A673 (cell line): ENCODE results near the gene SLC7A5. TPM values are rescaled to one million over a fixed set of nuclear protein-coding genes. Genes with fewer than 3 reads are reported as not detected.
A peak's percentile ranks its signal among the peaks of the same experiment; 100 is the strongest.

Experiments used
- BruUV-seq: library from RNA; stranded (reverse); fragments of 400-500 nt; replicated peaks from 2 replicates; lab custom pipeline; 2021; lab: Mats Ljungman, UMichigan
- CTCF ChIA-PET: fragments of 300-600 bp; sonication (Branson Sonifier 250); formaldehyde crosslinking; loops from one replicate; lab custom pipeline; 2022; ENCODE audit warnings: antibody characterized with exemption; lab: Charles Lee
- POLR2A ChIA-PET: fragments of 300-600 bp; sonication (Branson Sonifier 250); formaldehyde crosslinking; loops from one replicate; lab custom pipeline; 2022; ENCODE audit warnings: antibody characterized with exemption; ENCODE audit not compliant: low non-redundant PET; lab: Charles Lee
- DNase-seq: peaks from one replicate; pipeline ENCODE4 v3.0.0-alpha.2; 2015; ENCODE audit warnings: low spot score
- H3K27ac ChIP-seq: fragments of 200-600 bp; sonication (generic); 2 replicates; pipeline ENCODE4 v1.5.1; 2016; ENCODE audit warnings: mixed run types, low read depth, mild to moderate bottlenecking, mixed read lengths, antibody characterized with exemption, low read length; ENCODE audit not compliant: poor library complexity, severe bottlenecking
- H3K27me3 ChIP-seq: fragments of 200-600 bp; sonication (generic); replicated peaks from 2 replicates; pipeline ENCODE4 v1.6.1; 2017; ENCODE audit warnings: mixed run types, low read depth, mild to moderate bottlenecking, mixed read lengths, antibody characterized with exemption, low read length; ENCODE audit not compliant: insufficient read depth, poor library complexity
- H3K36me3 ChIP-seq: fragments of 200-600 bp; sonication (generic); 2 replicates; pipeline ENCODE4 v1.6.1; 2016; ENCODE audit warnings: mixed run types, mild to moderate bottlenecking, mixed read lengths, antibody characterized with exemption, low read length; ENCODE audit not compliant: insufficient read depth, poor library complexity, severe bottlenecking
- H3K4me1 ChIP-seq: fragments of 200-600 bp; sonication (generic); 2 replicates; pipeline ENCODE4 v1.6.1; 2017; ENCODE audit warnings: mixed run types, mild to moderate bottlenecking, mixed read lengths, antibody characterized with exemption, low read length; ENCODE audit not compliant: insufficient read depth, poor library complexity, severe bottlenecking
- H3K4me3 ChIP-seq: fragments of 200-600 bp; sonication (generic); 2 replicates; pipeline ENCODE4 v1.5.1; 2016; ENCODE audit warnings: low read depth, mixed run types, mild to moderate bottlenecking, mixed read lengths, low read length; ENCODE audit not compliant: poor library complexity, severe bottlenecking
- H3K9me3 ChIP-seq: fragments of 200-600 bp; sonication (generic); 2 replicates; pipeline ENCODE4 v1.6.1; 2016; ENCODE audit warnings: mixed run types, low read depth, mild to moderate bottlenecking, mixed read lengths, antibody characterized with exemption, low read length; ENCODE audit not compliant: poor library complexity, severe bottlenecking
- EZH2 ChIP-seq: fragments of 200-600 bp; sonication (generic); IDR thresholded peaks from 2 replicates; pipeline ENCODE4 v1.6.1; 2017; ENCODE audit warnings: borderline replicate concordance, low read depth, mild to moderate bottlenecking, mixed read lengths, antibody characterized with exemption, low read length; ENCODE audit not compliant: poor library complexity, severe bottlenecking
- intact Hi-C: fragments of 100-400 bp; cut with micrococcal nuclease; formaldehyde crosslinking; loops from one replicate; pipeline ENCODE4 v1.10.0; 2022; ENCODE audit not compliant: unreplicated experiment
- total RNA-seq: library from RNA; stranded (reverse); gene quantifications from 2 replicates; pipeline ENCODE4 v1.2.3, GENCODE V29; 2021
- TF ChIP-seq, protein P1 (sequence below): fragments of 300-800, 200-600 bp; sonication (generic); conservative IDR thresholded peaks from 2 replicates; pipeline ENCODE4 v1.5.1; 2017; ENCODE audit warnings: low read depth, mild to moderate bottlenecking, antibody characterized with exemption, low read length, moderate library complexity, mixed read lengths

SLC7A5 gene
- total RNA-seq, 1 experiment from 2014 or later = 371 TPM

DNA sequence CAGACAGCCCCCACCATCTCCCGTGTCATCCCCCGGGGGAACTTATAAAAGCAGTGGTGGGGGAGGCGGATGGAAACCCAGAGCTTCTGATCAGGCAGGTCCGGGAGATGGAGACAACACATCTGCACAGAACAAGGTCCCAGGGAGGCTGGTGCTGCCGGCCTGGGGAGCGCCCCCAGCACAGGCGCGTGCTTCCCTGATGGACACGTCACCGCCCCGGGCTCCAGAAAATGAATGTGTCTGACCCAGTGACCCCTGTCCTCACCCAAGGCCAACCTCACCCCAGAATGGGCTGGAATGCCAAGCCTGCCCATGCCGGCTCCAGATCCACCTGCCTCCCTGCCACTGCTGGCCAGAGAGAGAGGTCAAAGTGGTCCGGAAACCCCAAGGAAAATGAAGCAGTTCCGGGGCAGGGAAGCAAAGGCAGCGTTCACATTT lies 12.5 kb downstream of the SLC7A5 start:
- CTCF ChIA-PET = interaction anchor here (0.7 kb wide), 1 partner anchor 51 kb away, joined by 4 read pairs; no protein-coding TSS in a partner anchor

DNA sequence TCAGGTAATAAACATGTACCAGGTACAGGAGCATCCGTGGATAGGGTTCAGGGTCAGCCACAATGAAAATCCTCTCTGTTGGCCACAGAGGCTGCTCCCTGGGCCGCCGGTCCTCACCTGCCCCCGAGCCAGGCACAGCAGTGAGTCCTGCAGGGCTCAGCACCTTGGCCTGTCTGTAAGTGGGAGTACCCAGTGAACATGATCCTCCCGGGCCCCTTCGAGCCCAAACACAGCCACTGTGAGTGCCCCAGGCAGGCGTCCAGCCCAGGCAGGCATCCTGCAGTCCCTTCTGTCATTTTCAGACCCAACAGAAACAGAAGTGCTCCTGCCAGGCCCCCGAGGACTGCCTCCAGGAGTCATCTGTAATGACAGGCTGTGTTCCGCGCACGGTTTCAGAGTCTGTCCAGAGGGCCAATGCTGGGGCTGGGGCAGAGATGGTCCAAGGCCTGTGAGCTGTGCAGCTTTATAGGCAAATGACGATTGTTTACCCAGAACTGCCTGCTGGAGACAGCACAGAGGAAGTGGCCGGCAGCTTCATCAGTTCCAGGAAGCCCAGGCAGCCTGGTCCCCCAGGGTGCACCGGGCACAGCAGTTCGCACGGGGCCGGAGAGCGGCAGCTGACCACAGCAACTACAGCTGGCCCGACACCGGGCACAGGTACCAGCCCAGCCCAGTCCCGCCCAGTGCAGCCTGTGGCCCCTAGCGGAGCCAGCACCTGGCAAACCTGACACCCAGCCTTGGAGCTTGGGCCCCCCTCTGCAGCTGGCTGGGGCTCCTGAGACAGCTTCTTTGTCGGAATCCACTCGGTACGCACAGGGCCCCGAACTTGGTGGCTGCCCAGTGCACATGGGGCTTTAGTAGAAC lies 13.2 kb downstream of the SLC7A5 start:
- ChIA-PET CTCF (no interaction called here), POLR2A (interaction anchor here (0.6 to 0.7 kb wide), 2 partner anchors 77 to 1662 kb away, joined by 3 read pairs; no protein-coding TSS in a partner anchor)
- peaks cover 42% of the 10 kb centered on the region for H3K36me3 ChIP-seq
- H3K4me3 ChIP-seq = no peak overlapping the region
- no peak for TF ChIP-seq EZH2
- TF ChIP-seq, protein P1, sequence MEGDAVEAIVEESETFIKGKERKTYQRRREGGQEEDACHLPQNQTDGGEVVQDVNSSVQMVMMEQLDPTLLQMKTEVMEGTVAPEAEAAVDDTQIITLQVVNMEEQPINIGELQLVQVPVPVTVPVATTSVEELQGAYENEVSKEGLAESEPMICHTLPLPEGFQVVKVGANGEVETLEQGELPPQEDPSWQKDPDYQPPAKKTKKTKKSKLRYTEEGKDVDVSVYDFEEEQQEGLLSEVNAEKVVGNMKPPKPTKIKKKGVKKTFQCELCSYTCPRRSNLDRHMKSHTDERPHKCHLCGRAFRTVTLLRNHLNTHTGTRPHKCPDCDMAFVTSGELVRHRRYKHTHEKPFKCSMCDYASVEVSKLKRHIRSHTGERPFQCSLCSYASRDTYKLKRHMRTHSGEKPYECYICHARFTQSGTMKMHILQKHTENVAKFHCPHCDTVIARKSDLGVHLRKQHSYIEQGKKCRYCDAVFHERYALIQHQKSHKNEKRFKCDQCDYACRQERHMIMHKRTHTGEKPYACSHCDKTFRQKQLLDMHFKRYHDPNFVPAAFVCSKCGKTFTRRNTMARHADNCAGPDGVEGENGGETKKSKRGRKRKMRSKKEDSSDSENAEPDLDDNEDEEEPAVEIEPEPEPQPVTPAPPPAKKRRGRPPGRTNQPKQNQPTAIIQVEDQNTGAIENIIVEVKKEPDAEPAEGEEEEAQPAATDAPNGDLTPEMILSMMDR = no peak
- H3K27ac ChIP-seq = peak overlapping the region; percentile 57
- intact Hi-C loops = no loop called here
- BruUV-seq = no TSS peak
- no peaks in the 10 kb centered on the region for H3K27me3 ChIP-seq
- peaks cover 63% of the 10 kb centered on the region for H3K4me1 ChIP-seq
- no peaks in the 10 kb centered on the region for H3K9me3 ChIP-seq
- no peak for DNase-seq

More for the DNA sequence above, 12.5 kb downstream of the SLC7A5 start:
- Histone ChIP-seq H3K4me1 (peaks cover 63% of the 10 kb centered on the region), H3K9me3 (no peaks in the 10 kb centered on the region), H3K27ac (peak overlapping the region; percentile 57), H3K27me3 (no peaks in the 10 kb centered on the region), H3K36me3 (peaks cover 41% of the 10 kb centered on the region), H3K4me3 (no peak overlapping the region)
- no TSS peak for BruUV-seq
- no peak for DNase-seq
- no peak for TF ChIP-seq EZH2
- TF ChIP-seq, protein P1 = no peak
- POLR2A ChIA-PET = no interaction called here
- intact Hi-C loops = no loop called here

DNA sequence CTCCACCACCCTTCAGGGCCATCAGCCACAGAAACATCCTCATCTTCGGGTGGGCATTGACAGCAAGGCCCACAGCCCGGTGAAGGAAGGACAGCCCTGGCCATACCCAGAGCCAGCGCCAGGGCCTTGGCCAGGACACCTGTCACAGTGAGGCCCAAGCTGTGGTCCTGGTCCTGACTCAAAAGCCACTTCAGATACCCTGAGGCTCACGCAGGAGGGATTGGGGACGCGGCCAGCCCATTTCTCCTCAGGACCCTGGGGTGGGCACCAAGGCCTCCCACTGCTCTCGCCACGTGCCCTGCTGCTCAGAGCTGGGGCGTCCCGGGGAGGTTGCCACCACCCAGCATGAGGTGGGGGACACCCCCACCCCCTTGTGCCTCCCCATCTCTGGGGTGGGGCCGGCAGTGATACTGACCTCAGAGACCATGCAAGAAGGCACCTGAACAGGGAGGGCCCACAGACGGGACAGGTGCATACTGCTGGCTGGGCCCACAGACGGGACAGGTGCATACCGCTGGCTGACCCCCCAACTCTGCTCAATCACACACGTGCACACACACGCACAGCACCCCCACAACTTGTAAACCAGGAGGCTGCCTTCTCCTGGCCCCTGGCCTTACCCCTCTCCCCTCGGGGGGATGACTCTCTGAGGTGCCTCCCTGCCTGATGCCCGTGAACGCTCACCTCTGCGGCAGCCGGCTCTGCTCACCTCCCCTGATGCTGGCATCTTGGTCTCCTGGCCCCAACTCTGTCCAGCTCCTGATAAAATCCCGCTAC lies 14.2 kb downstream of the SLC7A5 start:
- H3K27ac ChIP-seq = peak overlapping the region; percentile 79
- peaks cover 47% of the 10 kb centered on the region for H3K36me3 ChIP-seq
- H3K9me3 ChIP-seq = no peaks in the 10 kb centered on the region
- DNase-seq = no peak
- H3K27me3 ChIP-seq = no peaks in the 10 kb centered on the region
- H3K4me3 ChIP-seq = no peak overlapping the region
- ChIA-PET POLR2A (interaction anchor here (0.7 kb wide), 1 partner anchor 76 kb away, joined by 3 read pairs; no protein-coding TSS in a partner anchor), CTCF (no interaction called here)
- no TSS peak for BruUV-seq
- TF ChIP-seq, protein P1 = no peak
- TF ChIP-seq EZH2 = no peak
- intact Hi-C loops = loop anchor here (5.0 kb wide), 1 partner anchor 78 kb away; no protein-coding TSS in a partner anchor
- peaks cover 64% of the 10 kb centered on the region for H3K4me1 ChIP-seq
